HS-5 (cell line): ENCODE measurements around the gene ETHE1.

Source experiments
- DNase-seq: peaks from one replicate; pipeline ENCODE4 v3.0.0-alpha.2; 2012; ENCODE audit warnings: low read depth

ETHE1 gene

DNA sequence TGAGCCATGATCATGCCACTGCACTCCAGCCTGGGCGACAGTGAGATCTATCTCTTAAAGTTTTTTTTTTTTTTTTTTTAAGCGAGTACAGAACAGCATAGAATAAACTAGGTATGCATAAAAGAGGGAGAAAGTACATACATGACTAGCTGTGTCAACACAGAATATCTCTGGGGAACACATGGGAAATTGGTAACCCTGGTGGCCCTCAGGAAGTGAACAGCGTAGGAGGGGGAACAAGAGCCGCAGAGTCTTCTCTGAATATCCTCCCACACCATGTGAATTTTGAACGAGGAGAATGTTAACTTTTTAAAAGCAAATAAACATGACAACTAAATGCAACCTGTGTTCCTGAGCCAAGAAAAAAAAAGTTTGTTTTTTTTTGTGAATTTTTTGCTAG is 37.7 kb downstream of the ETHE1 start:
- DNase-seq, result no peak

DNA sequence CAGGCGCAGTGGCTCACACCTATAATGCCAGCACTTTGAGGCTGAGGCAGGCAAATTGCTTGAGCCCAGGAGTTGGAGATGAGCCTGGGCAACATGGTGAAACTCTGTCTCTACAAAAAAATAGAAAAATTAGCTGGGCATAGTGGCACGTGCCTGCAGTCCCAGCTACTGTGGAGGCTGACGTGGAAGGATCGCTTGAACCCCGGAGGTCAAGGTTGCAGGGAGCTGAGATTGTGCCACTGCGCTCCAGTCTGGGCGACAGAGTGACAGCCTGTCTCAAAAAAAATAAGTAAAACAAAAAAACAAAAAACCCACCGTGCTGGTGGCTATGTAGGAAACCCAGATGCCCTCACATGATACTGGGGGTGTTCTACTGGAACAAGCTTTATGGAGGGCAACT is 38.8 kb downstream of the ETHE1 start:
- DNase-seq, result no peak

DNA sequence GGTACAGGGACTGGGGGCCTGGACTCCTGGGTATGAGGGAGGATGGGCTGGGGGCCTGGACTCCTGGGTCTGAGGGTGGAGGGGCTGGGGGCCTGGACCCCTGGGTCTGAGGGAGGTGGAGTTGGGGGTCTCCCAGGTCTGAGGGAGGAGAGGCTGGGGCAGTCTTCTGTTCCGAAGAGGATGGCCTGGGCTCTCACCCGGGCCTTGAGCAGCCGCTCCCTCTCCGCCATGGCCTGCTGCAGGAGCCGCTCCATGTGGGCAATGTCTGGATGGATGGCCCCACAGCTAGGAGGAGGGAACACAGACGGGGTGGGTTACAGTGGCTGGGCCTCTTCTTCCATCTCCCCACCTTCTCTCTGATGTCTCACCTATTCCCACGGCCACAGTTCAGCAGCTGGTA is 40.6 kb downstream of the ETHE1 start:
- no peak for DNase-seq

DNA sequence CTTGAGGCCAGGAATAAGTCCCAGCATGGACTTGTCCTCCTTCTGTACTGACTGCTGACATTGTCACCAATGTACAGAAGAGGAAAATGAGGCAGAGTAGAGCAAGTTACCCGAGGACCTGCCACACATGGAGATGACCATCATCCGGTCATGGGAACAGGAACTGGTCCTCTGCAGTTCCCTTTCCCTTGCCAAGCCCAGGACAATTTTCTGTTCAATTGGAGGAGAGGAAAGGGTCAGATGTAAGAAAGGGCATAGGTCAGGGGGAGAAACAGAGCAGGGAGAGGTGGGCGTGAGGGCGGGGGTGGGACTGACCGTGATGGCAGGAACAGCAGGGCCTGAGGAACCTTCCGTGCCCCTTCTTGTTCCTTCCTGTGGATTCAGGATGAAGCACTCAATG is 41.0 kb downstream of the ETHE1 start:
- no peak for DNase-seq

DNA sequence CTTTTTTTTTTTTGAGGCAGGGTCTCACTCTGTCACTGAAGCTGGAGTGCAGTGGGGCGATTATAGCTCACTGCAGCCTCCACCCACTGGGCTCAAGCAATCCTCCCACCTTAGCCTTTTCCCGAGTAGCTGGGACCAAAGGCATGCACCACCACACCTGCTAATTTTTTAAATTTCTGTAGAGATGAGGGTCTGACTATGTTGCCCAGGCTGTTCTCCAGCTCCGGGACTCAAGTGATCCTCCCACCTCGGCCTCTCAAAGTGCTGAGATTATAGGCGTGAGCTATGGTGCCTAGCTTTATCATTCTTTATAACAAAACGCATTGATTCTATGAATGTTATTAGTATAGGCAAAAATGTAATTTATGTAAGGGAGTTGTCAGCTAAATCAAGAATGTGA is 43.7 kb downstream of the ETHE1 start:
- no peak for DNase-seq

DNA sequence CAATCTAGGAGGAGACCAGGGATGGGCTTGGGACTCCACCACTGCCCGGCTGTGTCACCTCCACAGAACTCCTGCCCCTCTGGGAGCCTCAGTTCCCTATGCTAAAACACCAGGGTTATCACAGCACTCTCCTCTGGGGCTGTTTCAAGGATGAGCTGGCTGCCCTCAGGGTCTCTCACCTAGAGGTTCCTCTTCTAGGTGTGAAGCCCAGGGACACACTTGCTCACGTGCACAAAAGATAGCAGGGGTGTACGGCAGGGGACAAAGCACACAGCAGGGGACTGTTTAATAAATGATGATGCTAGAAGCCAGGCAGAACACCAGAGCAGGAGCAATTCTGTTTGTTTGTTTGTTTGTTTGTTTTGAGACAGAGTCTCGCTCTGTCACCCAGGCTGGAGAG is 44.8 kb downstream of the ETHE1 start:
- DNase-seq, result no peak

GRCh38 chr19:43481701-43482100 is 45.3 kb downstream of the ETHE1 start:
- DNase-seq, result no peak

- no peak for DNase-seq
Observed at GRCh38 chr19:43480574-43480973, 46.4 kb downstream of the ETHE1 start.

- DNase-seq, result no peak
Observed at GRCh38 chr19:43479961-43480561, 46.9 kb downstream of the ETHE1 start.

- no peak for DNase-seq
Observed at GRCh38 chr19:43479226-43479625, 47.8 kb downstream of the ETHE1 start.

GRCh38 chr19:43478323-43478722 is 48.7 kb downstream of the ETHE1 start:
- no peak for DNase-seq

GRCh38 chr19:43476606-43477005 is 50.4 kb downstream of the ETHE1 start:
- peak; percentile 64 for DNase-seq

DNA sequence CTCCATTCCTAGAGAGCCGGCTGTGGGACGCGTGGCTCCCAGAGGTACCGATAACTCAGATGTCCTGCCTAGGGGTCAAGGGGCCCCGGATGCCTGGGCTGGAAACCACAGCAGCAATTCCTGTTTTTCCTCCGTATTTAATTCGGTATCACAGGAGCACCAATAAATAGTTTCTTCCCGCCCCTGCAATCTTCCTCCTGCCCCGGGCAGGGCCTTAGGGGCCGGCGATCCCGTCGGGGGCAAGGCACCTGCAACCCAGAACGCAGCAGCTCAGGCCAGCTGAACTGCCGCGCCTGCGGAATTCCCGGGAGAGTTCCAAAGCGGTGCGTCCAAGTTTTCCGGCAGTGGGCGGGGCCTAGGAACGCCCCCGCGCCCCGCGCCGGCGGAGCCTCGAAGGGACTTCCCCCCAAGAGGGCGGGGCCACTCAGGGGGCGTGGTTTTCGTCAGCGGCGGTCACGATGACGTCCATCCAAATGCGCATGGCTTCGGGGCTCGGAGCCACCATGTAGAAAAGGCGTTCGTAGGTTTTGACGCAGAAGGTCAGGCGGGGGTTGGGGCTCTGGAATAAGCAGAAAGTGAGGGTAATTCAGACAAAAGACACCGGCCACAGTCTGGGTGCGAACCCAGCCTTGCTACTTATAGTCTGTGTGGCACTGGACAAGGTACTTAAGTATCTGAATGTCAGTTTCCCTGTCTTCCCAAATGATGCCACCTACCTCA is 51.9 kb downstream of the ETHE1 start:
- no peak for DNase-seq

GRCh38 chr19:43474487-43474886 is 52.5 kb downstream of the ETHE1 start:
- DNase-seq, result no peak

GRCh38 chr19:43471091-43471490 is 55.9 kb downstream of the ETHE1 start:
- DNase-seq, result no peak

GRCh38 chr19:43470288-43470687 is 56.7 kb downstream of the ETHE1 start:
- DNase-seq, result no peak

DNA sequence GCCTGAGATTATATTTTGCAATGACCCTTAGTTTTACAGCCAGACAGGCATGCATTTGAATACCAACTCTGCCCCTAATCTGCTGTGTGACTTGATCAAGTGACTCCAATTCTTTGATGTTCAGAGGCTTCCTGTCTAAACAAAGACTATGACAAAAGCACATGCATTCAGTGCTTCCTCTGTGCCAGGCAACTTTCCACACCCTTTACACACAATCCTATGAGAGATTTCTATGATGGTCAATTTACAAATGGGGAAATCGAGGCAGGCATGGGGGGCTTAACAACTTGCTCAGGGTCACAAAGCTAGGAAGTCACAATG is 57.9 kb downstream of the ETHE1 start:
- no peak for DNase-seq

DNA sequence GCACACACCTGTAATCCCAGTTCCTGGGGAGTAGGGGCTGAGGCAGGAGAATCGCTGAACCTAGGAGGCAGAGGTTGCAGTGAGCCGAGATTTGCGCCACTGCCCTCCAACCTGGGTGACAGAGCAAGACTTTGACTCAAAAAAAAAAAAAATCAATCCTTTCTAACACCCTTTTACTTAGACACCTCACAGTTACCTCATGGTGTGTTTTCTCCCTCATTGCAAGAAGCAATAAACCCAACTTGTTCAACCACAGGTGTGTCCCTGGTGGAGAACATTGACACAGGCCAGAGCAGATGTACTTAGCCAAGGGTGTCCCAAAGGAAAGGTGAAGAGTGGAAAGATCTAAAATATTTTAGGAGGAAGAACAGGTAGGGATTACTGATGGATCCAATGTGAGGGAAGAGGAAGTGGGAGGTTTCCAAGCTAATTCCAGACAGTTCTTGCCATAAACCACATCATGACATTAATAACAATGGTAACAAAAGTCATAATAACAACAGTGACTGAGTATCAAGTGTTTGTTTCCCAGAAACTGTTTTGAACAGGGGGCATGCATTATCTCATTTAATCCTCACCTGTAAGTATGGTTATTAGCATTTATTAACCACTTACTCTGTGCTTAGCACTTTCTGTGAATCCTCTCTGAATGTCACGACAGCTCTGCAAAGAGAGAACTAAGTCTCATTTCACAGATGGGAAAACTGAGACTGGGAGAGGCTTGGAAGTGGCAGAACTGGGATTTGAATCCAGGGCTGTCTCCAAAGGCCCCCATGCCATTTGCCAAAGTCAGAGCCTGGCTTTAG is 58.4 kb downstream of the ETHE1 start:
- DNase-seq, result no peak

GRCh38 chr19:43467730-43468129 is 59.3 kb downstream of the ETHE1 start:
- DNase-seq, result no peak

DNA sequence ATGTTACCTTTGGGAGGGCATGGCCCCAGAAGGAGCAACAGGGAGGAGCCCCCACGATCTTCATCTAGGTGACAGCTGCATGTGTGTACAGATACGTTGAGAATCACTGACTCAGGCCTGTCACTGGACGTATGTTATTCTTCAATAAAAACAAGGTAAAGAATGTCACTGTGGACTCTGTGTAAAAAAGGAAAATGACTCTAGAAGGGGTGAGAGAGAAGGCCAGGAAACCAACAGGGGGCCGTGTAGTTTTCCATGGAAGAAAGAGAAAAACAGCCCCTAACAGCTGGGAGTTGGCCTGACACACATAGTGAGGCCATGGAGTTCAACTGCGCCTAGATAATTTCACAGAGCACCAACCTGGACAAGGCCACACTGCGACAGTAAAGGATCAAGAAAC is 59.7 kb downstream of the ETHE1 start:
- no peak for DNase-seq

DNA sequence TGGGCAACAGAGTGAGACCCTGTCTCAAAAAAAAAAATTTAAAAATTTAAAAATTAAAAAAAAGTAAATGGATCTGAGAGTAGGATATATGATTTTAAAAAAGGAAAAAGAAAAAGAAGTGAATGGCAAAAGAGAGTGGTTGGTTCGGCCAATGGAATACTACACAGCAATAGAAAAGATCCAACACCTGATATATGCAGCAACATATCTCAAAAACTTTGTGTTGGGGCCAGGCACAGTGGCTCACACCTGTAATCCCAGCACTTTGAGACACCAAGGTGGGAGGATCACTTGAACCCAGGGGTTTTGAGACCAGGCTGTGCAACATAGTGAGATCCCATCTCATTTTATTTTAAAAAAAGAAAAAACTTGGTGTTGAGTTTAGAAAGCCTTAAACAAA is 60.2 kb downstream of the ETHE1 start:
- DNase-seq, result no peak

- no peak for DNase-seq
Observed at GRCh38 chr19:43465468-43466120, 61.4 kb downstream of the ETHE1 start, which contains the start of gene LYPD3. TSS of gene LYPD3 (minus strand) at chr19:43465608. CDS start at chr19:43465571, 37 bp downstream.
